Skeletal muscle tissue (tissue), 4 donors: Measurements from ENCODE around the gene PAFAH1B2. TPM values are rescaled to one million over a fixed set of nuclear protein-coding genes. Genes with fewer than 3 reads are reported as not detected.
"Not testable (repeated sequence)": the region's sequence is repeated elsewhere in the genome, so short reads cannot be mapped to it uniquely, and the experiment has no call there.

Experiments
- H3K27ac ChIP-seq: one replicate; pipeline ENCODE4 v1.7.0; 2013; ENCODE audit warnings: mild to moderate bottlenecking, low read depth, low read length, inconsistent platforms
- H3K27me3 ChIP-seq, 3 donors: one replicate each; pipeline ENCODE4 v1.7.0; 2013; ENCODE audit warnings: low read length in 3 of 3; ENCODE audit not compliant: control insufficient read depth in 3 of 3, insufficient read depth in 3 of 3
- H3K36me3 ChIP-seq, 3 donors: one replicate each; pipeline ENCODE4 v1.7.0; 2013; ENCODE audit warnings: low read length in 3 of 3; ENCODE audit not compliant: control insufficient read depth in 3 of 3, insufficient read depth in 3 of 3
- H3K4me1 ChIP-seq, 3 donors: one replicate each; pipeline ENCODE4 v1.7.0; 2013; ENCODE audit warnings: low read length in 3 of 3, mild to moderate bottlenecking in 3 of 3; ENCODE audit not compliant: control insufficient read depth in 3 of 3, insufficient read depth in 3 of 3
- H3K4me3 ChIP-seq, 3 donors: one replicate each; pipeline ENCODE4 v1.7.0; 2013; ENCODE audit warnings: low read length in 3 of 3
- H3K9ac ChIP-seq, 3 donors: one replicate each; pipeline ENCODE4 v1.7.0; 2013; ENCODE audit warnings: low read length in 3 of 3, mild to moderate bottlenecking in 3 of 3, moderate library complexity in 2 of 3, low read depth in 1 of 3
- H3K9me3 ChIP-seq, 3 donors: one replicate each; pipeline ENCODE4 v1.7.0; 2013; ENCODE audit warnings: low read length in 3 of 3; ENCODE audit not compliant: control insufficient read depth in 3 of 3
- total RNA-seq: library from RNA; depleted of rRNA; stranded (reverse); fragments of >200 nt; gene quantifications from one replicate; pipeline ENCODE4 v1.2.3, GENCODE V29; 2014
- donor health status: Osteomylitis.

PAFAH1B2 gene
- total RNA-seq, 1 donor from 2014 or later, result 75.2 TPM

GRCh38 chr11:117199916-117200812 lies 56.1 kb downstream of the PAFAH1B2 start:
- Histone ChIP-seq H3K36me3 (peaks cover 20 to 32% (median 29%) of the 10 kb centered on the region in 3 donors), H3K27me3 (peaks cover 0 to 4% (median 0%) of the 10 kb centered on the region in 3 donors), H3K4me1 (peaks cover 46 to 58% (median 53%) of the 10 kb centered on the region in 3 donors), H3K9me3 (no peaks in the 10 kb centered on the region), H3K4me3 (peak overlapping the region; percentile 61 to 78 (median 64)), H3K9ac (peak overlapping the region; percentile 76 to 80 (median 77)), H3K27ac (peak overlapping the region; percentile 88)

- Histone ChIP-seq H3K4me1 (peaks cover 46 to 61% (median 56%) of the 10 kb centered on the region in 3 donors), H3K9me3 (no peaks in the 10 kb centered on the region), H3K36me3 (peaks cover 19 to 26% (median 24%) of the 10 kb centered on the region in 3 donors), H3K9ac (peak overlapping the region; percentile 54 to 80 (median 72)), H3K4me3 (peak overlapping the region; percentile 61 to 78 (median 64)), H3K27me3 (peaks cover 0 to 4% (median 0%) of the 10 kb centered on the region in 3 donors), H3K27ac (peak overlapping the region; percentile 88)
These were observed 56.9 kb downstream of the PAFAH1B2 start for GRCh38 chr11:117200813-117201657.

GRCh38 chr11:117201658-117202305 lies 57.7 kb downstream of the PAFAH1B2 start:
- H3K9me3 ChIP-seq, result no peaks in the 10 kb centered on the region
- H3K36me3 ChIP-seq, result peaks cover 16 to 26% (median 18%) of the 10 kb centered on the region in 3 donors
- peak overlapping the region; percentile 61 to 78 (median 64) for H3K4me3 ChIP-seq
- H3K4me1 ChIP-seq, result peaks cover 46 to 61% (median 56%) of the 10 kb centered on the region in 3 donors
- H3K27me3 ChIP-seq, result peaks cover 0 to 4% (median 0%) of the 10 kb centered on the region in 3 donors
- peak overlapping the region; percentile 54 to 80 (median 72) for H3K9ac ChIP-seq
- peak overlapping the region; percentile 88 for H3K27ac ChIP-seq

GRCh38 chr11:117202386-117203068 lies 58.4 kb downstream of the PAFAH1B2 start:
- H3K27me3 ChIP-seq, result peaks cover 0 to 4% (median 0%) of the 10 kb centered on the region in 3 donors

GRCh38 chr11:117203069-117203407 lies 59.0 kb downstream of the PAFAH1B2 start:
- Histone ChIP-seq H3K4me3 (peak overlapping the region in 2 of 3 donors; percentile 22 to 27), H3K36me3 (peaks cover 16 to 24% (median 16%) of the 10 kb centered on the region in 3 donors), H3K4me1 (peaks cover 43 to 54% (median 51%) of the 10 kb centered on the region in 3 donors), H3K27ac (peak overlapping the region; percentile 88), H3K9ac (peak overlapping the region in 1 of 3 donors; percentile 80), H3K9me3 (no peaks in the 10 kb centered on the region), H3K27me3 (peaks cover 0 to 4% (median 0%) of the 10 kb centered on the region in 3 donors)

More at GRCh38 chr11:117202386-117203068, 58.4 kb downstream of the PAFAH1B2 start:
- peak overlapping the region; percentile 88 for H3K27ac ChIP-seq
- peaks cover 46 to 58% (median 56%) of the 10 kb centered on the region in 3 donors for H3K4me1 ChIP-seq
- H3K36me3 ChIP-seq, result peaks cover 16 to 24% (median 16%) of the 10 kb centered on the region in 3 donors
- peak overlapping the region; percentile 27 to 78 (median 64) for H3K4me3 ChIP-seq
- H3K9me3 ChIP-seq, result no peaks in the 10 kb centered on the region
- peak overlapping the region in 2 of 3 donors; percentile 54 to 80 for H3K9ac ChIP-seq

- H3K4me3 ChIP-seq, result no peak overlapping the region
- H3K4me1 ChIP-seq, result peaks cover 37 to 47% (median 44%) of the 10 kb centered on the region in 3 donors
- H3K9me3 ChIP-seq, result no peaks in the 10 kb centered on the region
- peak overlapping the region; percentile 88 for H3K27ac ChIP-seq
- no peaks in the 10 kb centered on the region for H3K27me3 ChIP-seq
- peak overlapping the region in 2 of 3 donors; percentile 12 to 40 for H3K9ac ChIP-seq
- peaks cover 12 to 22% (median 16%) of the 10 kb centered on the region in 3 donors for H3K36me3 ChIP-seq
These were observed 60.4 kb downstream of the PAFAH1B2 start for GRCh38 chr11:117204283-117205080.

GRCh38 chr11:117205211-117205818 lies 61.2 kb downstream of the PAFAH1B2 start:
- Histone ChIP-seq H3K4me3 (no peak overlapping the region), H3K4me1 (peaks cover 37 to 47% (median 44%) of the 10 kb centered on the region in 3 donors), H3K27ac (peak overlapping the region; percentile 88), H3K27me3 (no peaks in the 10 kb centered on the region), H3K9ac (peak overlapping the region in 2 of 3 donors; percentile 5 to 12), H3K9me3 (no peaks in the 10 kb centered on the region), H3K36me3 (peaks cover 16 to 22% (median 20%) of the 10 kb centered on the region in 3 donors)

GRCh38 chr11:117206111-117206510 lies 62.0 kb downstream of the PAFAH1B2 start:
- not testable (repeated sequence) for H3K4me3 ChIP-seq, H3K9ac ChIP-seq, H3K9me3 ChIP-seq, H3K27me3 ChIP-seq, H3K27ac ChIP-seq
- H3K4me1 ChIP-seq, result peaks cover 33 to 41% (median 41%) of the 10 kb centered on the region in 3 donors
- peaks cover 16 to 22% (median 22%) of the 10 kb centered on the region in 3 donors for H3K36me3 ChIP-seq
